ENCODE measurements around the gene SV2B.

SV2B gene

GRCh38 chr15:91142106-91142744 lies 42.2 kb downstream of the SV2B start:
- DNase-seq = no peak

GRCh38 chr15:91142946-91143345 lies 42.9 kb downstream of the SV2B start:
- DNase-seq = no peak

GRCh38 chr15:91146728-91147127 lies 46.7 kb downstream of the SV2B start:
- no peak for DNase-seq

GRCh38 chr15:91148243-91148642 lies 48.2 kb downstream of the SV2B start:
- no peak for DNase-seq

GRCh38 chr15:91150502-91151160 lies 50.6 kb downstream of the SV2B start:
- DNase-seq = peak; percentile 45

- no peak for DNase-seq
These were observed 51.9 kb downstream of the SV2B start for GRCh38 chr15:91151781-91152563.

- no peak for DNase-seq
These were observed 53.0 kb downstream of the SV2B start for GRCh38 chr15:91152896-91153581.

GRCh38 chr15:91153954-91154353 lies 53.9 kb downstream of the SV2B start:
- no peak for DNase-seq

- no peak for DNase-seq
These were observed 56.2 kb downstream of the SV2B start for GRCh38 chr15:91156175-91156726.

GRCh38 chr15:91158415-91159394 lies 58.6 kb downstream of the SV2B start:
- no peak for DNase-seq

GRCh38 chr15:91165850-91166249 lies 65.8 kb downstream of the SV2B start:
- no peak for DNase-seq

GRCh38 chr15:91168457-91168856 lies 68.4 kb downstream of the SV2B start:
- DNase-seq = no peak

- no peak for DNase-seq
These were observed 71.3 kb downstream of the SV2B start for GRCh38 chr15:91171334-91171733.

- DNase-seq = no peak
These were observed 82.0 kb downstream of the SV2B start for GRCh38 chr15:91182101-91182500.

- DNase-seq = no peak
These were observed 83.5 kb downstream of the SV2B start for GRCh38 chr15:91183596-91183995.

- DNase-seq = no peak
These were observed 84.4 kb downstream of the SV2B start for GRCh38 chr15:91184441-91184840.

GRCh38 chr15:91186904-91187656 lies 87.0 kb downstream of the SV2B start:
- no peak for DNase-seq

- no peak for DNase-seq
These were observed 92.2 kb downstream of the SV2B start for GRCh38 chr15:91192285-91192684.

GRCh38 chr15:91192690-91193377 lies 92.8 kb downstream of the SV2B start:
- DNase-seq = no peak

GRCh38 chr15:91193378-91193720 lies 93.3 kb downstream of the SV2B start:
- DNase-seq = peak; percentile 56

GRCh38 chr15:91196127-91196526 lies 96.1 kb downstream of the SV2B start:
- DNase-seq = no peak

All from NCI-H2171 (cell line).